Endometrial microvascular endothelial cells (primary cell): ENCODE measurements around the gene TAS1R2. TPM values are rescaled to one million over a fixed set of nuclear protein-coding genes. Genes with fewer than 3 reads are reported as not detected.
"Not testable (repeated sequence)": the region's sequence is repeated elsewhere in the genome, so short reads cannot be mapped to it uniquely, and the experiment has no call there.

Experiments used
- in situ Hi-C: cut with HindIII; loops from 2 replicates; pipeline ENCODE4 v1.10.0; 2017; ENCODE audit warnings: low sequenced_read_pairs, low pct_unique_long_range_greater_than_20kb; ENCODE audit errors: inconsistent ontology term
- total RNA-seq: library from RNA; depleted of rRNA; stranded (reverse); fragments of >200 nt; gene quantifications from one replicate; pipeline ENCODE4 v1.2.3, GENCODE V29; 2015; ENCODE audit errors: inconsistent ontology term

The TAS1R2 gene
- total RNA-seq, 1 donor from 2014 or later: not detected

GRCh38 chr1:18872071-18872611 lies 12.7 kb upstream of the TAS1R2 start:
- in situ Hi-C loops: no loop called here

GRCh38 chr1:18871401-18872070 lies 12.1 kb upstream of the TAS1R2 start:
- in situ Hi-C loops: no loop called here

GRCh38 chr1:18870957-18871356 lies 11.5 kb upstream of the TAS1R2 start:
- in situ Hi-C loops: no loop called here

GRCh38 chr1:18870595-18870865 lies 11.1 kb upstream of the TAS1R2 start:
- in situ Hi-C loops: not testable (repeated sequence)

- in situ Hi-C loops: no loop called here
These were observed 10.6 kb upstream of the TAS1R2 start for GRCh38 chr1:18869847-18870594.

- in situ Hi-C loops: no loop called here
These were observed 9.5 kb upstream of the TAS1R2 start for GRCh38 chr1:18868801-18869424.

GRCh38 chr1:18868354-18868753 lies 8.9 kb upstream of the TAS1R2 start:
- in situ Hi-C loops: no loop called here

GRCh38 chr1:18866846-18867245 lies 7.4 kb upstream of the TAS1R2 start:
- in situ Hi-C loops: no loop called here

GRCh38 chr1:18866314-18866713 lies 6.9 kb upstream of the TAS1R2 start:
- in situ Hi-C loops: no loop called here

GRCh38 chr1:18865176-18865575 lies 5.7 kb upstream of the TAS1R2 start:
- in situ Hi-C loops: no loop called here

GRCh38 chr1:18861590-18861989 lies 2.1 kb upstream of the TAS1R2 start:
- in situ Hi-C loops: no loop called here

GRCh38 chr1:18861082-18861481 lies 1.6 kb upstream of the TAS1R2 start:
- in situ Hi-C loops: no loop called here

- in situ Hi-C loops: no loop called here
These were observed 1.3 kb downstream of the TAS1R2 start for GRCh38 chr1:18858070-18858688.

GRCh38 chr1:18856435-18856834 lies 3.0 kb downstream of the TAS1R2 start:
- in situ Hi-C loops: no loop called here

- in situ Hi-C loops: no loop called here
These were observed 3.9 kb downstream of the TAS1R2 start for GRCh38 chr1:18855573-18855972.

GRCh38 chr1:18854331-18855025 lies 5.0 kb downstream of the TAS1R2 start:
- in situ Hi-C loops: no loop called here

GRCh38 chr1:18852501-18852900 lies 7.0 kb downstream of the TAS1R2 start:
- in situ Hi-C loops: no loop called here

GRCh38 chr1:18849261-18849711 lies 10.2 kb downstream of the TAS1R2 start:
- in situ Hi-C loops: no loop called here

GRCh38 chr1:18847723-18848122 lies 11.7 kb downstream of the TAS1R2 start:
- in situ Hi-C loops: not testable (repeated sequence)
